NCI-H1694 treated with DMSO at 0.1 percent for 48 hours (cell line): Measurements from ENCODE around the gene WDR77.

ENCODE experiments used
- DNase-seq: peaks from one replicate; lab custom pipeline; 2025; lab: John Stamatoyannopoulos, UW

Gene WDR77

DNA sequence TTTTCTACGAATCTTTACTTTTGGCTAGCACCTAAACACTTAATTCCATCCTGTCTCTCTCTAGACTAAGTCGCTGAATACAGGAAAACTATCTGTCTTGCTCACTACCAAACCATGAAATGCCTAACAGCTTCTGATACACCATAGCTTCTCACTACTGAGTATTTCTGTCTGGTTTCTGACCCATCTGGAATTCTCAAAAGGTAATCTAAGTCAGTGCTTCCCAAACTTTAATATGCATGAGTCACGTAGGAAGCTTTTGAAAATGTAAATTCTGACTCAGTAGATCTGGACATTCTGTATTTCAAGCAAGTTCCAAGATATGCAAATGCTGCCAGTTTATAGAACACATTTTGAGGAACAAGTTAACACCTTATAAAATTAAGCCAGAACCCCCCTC lies 12.3 kb downstream of the WDR77 start:
- DNase-seq = no peak

DNA sequence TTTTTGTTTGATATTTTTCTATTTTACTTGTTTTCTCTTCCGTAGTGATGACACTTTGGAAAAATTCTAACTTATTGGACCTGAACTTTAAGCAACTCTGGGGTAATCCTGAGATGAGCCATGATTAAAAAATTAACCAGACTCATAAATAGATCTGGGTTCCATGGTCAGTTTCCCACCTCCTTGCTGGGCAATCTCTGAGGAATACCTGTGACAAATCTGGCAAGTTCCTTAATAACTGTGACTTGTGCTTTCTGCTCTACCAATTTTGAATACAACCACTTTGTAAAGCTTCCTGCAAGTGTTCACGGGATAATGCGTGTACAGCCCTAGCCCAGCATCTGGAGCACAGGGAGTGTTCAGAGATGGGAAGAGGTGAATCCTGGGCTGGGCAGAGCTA lies 24.8 kb downstream of the WDR77 start:
- DNase-seq = no peak

DNA sequence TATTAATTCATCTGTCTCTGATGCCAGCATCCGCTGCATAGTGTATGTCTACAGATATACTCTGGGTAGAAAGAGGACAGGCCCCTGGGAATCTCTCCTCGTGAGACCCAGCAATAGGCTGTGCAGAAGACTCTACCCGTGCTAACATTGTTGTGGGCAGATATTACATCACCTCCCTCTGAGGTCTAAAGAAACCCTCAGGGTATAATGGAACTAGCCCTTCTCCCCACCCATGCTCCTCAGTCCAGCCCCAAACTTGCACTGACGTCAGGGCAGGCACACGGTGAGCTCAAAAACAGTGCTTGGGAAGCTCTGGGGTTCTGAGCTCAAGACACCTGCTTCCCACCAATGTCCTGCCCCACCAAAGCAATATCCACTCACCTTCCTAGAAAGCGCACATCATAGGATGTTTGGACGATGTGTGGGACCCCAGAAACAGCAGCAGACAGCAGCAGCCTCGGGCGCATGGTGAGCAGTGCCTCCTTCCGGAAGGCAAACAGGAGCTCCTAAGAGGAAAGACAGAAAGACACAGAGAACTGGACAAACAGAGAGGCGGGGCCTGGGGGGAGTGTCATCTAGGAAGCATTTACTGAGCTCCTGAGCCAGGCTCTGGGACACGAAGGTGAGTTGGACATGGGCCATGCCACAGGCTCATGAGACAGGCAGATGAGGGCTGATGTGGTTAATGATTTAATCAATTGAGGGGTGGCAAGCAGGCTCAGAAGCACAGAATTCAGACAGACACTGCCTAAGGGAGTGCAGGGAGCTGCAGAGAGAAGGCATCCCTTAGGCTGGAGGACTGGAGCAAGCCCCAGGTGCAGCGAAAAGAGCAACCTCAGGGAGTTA lies 26.3 kb downstream of the WDR77 start:
- DNase-seq = no peak

DNA sequence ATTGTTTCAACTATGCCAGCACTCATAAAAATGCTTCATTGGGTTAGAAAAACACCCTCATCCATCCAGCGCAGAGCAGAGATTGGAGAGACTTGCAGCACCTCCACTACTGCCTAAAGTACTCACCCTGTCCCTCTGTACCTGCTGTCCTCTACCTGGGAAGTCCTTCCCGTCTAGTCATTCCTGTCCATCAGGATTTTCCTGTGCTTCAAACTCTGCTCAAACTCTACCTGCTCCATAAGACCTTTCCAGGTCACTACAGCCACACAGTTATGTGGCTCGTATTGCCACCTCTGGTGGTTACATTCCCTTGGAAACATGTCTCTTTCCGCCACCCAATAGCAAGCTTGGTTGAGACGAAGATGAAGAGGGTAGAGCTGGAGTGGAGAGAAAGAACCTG lies 28.7 kb downstream of the WDR77 start:
- DNase-seq = no peak

DNA sequence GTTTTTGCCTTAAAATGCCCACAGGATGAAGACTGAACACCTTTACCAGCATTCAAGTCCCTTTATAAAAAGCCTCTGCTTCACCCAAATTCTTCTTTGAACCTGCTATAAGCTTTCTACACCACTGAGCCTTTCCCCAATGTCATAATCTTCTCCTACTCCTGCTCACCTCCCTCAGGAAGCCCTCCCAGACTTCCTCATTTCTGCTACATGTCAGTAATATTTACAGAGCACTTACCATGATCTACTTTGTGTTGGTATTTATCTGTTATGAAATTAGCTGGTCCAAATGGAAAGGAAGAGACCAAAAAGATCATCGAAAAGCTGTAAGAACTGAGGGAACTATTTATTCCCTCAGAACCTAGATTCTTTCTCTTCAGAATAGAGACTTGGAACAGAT lies 30.0 kb downstream of the WDR77 start:
- DNase-seq = no peak

DNA sequence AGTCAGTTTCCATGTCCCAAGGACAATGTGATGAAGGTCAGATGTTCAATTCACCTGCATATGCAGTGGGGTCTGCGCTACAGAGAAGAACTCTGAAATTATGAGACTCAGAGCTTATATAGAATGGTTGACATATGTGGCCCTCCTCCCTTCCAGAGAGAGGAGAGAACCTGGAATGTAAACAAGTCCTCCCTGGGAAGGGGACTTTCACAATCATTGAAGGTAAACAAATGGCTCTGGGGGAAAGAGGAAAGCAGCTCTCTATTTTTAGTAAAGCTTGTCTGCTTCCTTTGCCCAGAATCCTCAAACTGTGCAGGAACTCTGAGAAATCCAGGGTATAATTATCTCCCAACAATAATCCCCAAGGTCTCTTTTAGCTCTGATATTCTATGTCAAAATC lies 31.3 kb downstream of the WDR77 start:
- no peak for DNase-seq

DNA sequence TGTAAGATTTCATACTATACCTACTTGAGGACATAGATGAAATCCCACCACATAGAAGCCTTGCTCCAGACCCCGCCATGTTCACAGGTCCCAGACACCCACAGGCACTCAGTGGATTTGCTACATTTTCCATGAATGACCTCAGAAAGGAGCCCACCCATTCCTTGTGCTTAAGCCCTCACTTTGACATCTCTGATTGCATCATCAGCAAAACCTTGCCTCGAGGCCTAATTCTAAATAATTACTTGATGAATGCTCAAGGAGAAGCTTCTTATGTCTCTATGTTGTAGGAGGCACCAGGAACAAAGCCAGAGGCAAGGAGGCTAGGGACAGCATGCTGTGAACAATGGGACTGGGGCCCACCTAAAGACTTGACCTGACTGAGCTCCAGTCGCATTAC lies 33.6 kb downstream of the WDR77 start:
- DNase-seq = no peak

DNA sequence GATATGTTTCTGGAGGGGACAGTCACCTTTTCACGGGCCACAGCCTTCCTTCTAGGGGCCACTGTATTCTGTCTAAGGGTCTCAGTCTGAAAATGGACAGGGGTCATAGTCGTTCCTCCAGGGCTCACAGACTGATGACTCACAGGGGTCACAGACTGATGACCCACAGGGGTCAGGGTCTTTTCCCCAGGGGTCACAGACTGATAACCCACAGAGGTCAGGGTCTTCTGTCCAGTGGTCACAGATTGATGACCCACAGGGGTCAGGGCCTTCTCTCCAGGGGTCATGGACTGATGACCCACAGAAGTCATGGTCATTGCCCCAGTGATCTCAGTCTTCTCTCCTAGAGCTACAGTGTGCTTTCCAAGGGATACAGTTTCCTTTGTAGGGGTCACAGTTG lies 34.3 kb downstream of the WDR77 start:
- DNase-seq = no peak

DNA sequence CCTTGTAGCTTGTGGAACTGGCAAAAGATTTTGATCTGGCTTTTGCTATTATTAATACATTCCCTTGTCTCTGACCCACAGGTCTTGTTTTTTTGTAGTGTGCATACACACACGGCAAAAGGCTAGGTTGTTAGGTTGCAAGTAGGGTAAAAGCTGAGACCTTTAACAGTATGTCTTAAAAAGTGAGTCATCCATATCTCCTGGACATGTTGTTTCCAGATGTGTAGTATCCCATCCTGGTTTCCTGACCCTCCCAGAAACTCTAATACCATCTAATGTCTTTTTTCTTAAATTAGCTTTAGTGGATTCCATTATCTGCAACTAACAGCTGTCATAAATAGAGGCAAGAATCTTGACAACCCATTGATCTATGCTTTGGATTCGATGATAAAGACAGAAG lies 36.2 kb downstream of the WDR77 start:
- DNase-seq = no peak

DNA sequence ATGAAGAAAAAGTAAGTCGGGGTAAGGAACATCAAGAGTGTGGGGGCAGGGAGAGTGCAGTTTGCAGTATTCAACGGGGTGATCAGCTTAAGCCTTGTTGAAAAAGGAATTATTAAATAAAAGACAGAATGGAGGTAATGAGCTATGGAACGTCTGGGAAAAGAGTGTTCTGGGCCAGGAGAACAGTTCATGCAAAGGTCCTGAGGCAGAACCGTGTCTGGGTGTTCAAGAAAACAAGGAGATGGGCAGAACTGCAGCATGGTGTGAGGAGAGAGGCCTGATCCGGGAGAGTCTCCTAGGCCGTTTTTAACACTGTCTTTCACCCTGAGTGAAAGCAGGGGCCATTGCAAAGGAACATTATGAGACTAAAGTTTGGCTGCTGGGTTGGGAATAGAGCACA lies 41.8 kb downstream of the WDR77 start:
- no peak for DNase-seq

DNA sequence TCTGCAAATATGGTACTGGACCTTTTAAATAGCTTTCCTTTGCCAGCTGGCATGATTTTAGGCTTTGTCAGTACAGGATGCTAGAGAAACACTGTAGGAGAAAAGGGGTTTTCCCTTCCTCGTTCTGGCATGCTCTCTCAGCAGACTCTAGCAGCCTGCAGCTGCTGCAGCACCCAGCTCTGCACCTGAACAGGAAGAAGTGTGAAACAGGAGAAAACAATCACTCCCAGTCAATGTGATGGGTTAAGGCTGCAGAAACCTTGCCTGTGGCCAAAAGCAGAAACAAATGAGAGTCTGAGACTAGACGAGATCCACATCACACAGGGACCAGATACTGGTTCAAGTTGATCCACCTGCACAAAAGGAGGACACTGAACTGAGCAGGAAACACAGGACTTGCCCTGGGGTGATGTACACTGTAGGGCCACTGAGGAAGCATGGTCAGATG lies 42.7 kb downstream of the WDR77 start:
- DNase-seq = no peak

DNA sequence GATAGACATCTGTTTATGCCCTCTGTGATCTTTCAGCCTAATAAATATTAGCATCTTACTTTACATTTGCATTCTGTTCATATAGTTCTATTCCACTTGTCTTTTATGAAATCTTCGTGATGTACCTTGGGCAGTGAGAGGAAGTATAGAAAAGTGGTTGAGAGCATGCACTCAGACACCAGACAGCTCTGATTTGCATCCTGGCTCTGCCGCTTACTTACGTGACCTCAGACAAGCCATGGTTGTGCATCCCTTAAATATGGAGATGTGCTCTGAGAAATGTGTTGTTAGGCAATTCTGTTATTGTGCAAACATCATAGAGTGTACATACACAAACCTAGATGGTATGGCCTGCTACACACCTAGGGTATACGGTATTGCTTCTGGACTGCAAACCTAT lies 44.5 kb downstream of the WDR77 start:
- no peak for DNase-seq

DNA sequence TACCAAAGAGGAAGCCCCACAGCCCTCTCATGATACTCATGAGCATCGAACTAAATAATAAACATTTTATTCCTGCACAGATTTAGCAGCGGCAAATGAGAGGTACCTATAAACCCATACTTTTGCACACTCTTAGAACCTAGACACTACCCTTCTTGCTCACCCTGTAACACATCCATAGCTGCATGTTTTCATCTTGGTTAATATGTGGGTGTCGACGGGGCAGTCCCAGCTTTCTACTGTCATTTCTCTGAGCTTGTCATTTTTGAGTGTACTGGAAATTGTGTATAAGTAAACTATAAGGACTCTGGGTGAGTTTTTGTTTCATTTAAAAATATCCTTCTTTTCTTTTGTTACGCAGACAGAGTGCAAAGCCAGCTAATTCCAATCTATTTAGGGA lies 47.0 kb downstream of the WDR77 start:
- DNase-seq = no peak

DNA sequence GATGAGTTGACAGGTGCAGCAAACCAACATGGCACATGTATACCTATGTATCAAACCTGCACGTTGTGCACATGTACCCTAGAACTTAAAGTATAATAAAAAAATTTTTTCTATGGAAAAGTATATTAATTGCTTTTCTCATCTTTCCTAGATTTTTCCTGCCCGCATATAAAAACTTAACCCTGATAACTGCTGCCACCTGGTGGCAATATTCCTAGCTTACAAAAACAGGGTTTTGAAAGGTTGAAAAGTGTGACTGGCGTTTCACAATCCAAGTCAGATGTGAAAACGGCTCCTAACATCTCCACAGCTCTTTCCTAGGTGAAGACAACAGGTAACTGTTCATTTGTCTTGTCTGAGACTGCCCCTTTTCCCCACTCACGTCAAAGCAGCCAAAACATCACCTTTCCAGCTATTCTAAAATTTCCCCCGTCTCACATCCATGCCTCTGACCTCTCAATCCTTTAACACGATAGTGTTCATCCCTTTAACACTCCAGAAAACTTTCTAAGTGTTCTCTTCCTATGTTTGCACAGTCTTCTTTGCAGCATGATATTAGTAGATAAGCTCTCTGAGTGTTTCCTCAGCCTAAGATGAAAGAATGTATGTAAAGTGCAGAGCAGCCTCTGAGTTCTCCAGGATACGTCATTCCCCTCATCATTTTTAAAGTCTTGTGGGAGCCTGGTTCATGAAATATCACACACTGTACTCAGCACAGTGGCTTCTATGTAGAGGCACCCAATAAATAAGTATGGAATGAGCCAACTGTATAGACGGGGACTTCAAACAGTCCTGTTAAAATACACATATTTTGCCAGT lies 49.1 kb downstream of the WDR77 start:
- DNase-seq = peak; percentile 10

DNA sequence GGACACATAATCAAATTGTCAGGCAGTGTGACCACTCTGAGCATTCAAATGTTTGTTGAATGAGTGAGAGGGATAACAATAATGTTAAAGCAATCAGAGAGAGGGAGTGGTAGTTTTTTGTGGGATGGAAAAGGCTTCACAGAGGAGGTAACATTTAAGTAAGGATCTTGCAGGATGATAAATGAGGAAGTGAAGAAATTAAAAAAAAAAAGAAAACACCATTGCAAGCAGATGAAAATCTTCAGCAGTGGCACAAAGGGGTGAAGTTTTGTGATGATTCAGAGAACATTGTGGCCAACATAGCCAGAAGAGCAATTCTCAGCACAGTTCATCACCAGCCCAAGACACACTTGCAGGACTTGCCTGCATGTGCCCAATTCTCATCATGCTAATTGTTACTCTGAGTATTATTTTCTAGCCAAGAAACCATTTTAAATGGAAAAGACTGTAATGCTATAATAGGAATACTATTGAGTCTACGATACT lies 56.6 kb downstream of the WDR77 start:
- DNase-seq = no peak

DNA sequence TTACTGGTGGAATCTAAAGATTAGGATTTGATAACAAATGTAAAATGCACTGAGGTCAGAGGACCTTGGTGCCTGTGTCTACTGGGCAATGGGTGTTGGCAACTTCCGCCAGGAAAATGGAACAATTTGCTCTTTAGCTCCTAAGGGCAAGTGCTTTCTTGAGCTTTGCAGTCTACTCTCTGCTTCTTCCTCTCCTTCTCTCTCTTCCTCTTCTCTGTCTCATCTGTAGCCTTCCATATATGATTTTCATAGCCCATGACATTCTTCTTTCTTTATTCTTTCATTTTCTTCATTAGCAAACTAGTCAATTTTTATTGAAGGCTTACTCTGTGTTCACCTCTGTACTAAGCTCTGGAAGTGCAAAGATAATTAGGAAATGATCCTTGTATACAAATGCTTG lies 57.0 kb downstream of the WDR77 start:
- DNase-seq = no peak
